ENCODE results near the gene SCAMP2.

GRCh38 chr15:74828835-74829234, 44.3 kb downstream of the SCAMP2 start:
- TF ChIP-seq CTCF (conservative IDR thresholded peaks at IDR 0.05; ENCODE audit: low read depth, low read length): no peak
- no peak for TF ChIP-seq EZH2 (IDR thresholded peaks at IDR 0.05; ENCODE audit: borderline replicate concordance, low read depth, low read length, poor library complexity, severe bottlenecking)
